Measurements from ENCODE around the gene CBFA2T2.

The CBFA2T2 gene

DNA sequence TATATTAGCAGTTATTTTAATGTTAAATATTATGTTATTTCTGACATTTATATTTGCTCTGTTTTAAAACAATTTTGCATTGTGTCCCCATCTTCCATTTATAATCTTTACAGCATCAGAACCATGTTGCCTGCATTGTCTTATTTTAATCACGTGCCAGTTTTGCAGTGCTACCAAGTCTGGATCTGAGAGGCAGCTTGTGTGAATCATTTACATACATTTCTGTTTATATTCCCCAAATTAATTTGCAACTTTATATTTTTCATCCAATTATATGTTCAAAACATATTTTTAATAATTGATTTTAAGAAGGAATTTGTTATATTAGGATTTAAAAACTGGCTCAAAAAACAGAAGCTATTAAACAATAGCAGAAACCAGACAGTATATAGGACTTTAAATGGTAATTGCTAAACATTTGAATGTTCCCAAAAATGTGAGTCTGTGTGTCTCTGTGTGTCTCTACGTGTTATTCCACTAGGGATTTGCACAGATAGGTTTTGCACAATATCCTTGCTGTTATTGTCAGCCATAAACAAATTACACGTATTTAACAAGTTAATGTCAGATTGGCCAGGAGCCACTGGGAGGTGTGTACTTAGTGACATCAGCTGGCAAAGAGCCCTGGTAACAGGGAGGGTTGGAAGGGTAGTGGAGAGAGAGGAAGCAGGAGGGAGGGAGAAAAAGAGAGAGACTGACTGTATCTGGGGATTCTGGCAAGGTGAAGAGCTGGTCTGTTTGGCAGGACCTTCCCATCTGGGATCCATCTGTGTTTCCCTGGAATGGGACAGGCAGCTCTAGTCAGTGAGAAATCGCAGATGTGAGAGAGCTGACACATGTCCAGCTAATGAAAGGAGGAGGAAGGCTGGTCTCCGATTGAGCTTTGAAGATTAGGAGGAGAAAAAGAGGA, 72.1 kb downstream of the CBFA2T2 start:
- TF ChIP-seq ZNF274 (IDR thresholded peaks at IDR 0.05; ENCODE audit: low read depth, low read length) (no peak), YY1 (IDR thresholded peaks at IDR 0.05; ENCODE audit: insufficient read depth, insufficient read length) (no peak), SUZ12 (IDR thresholded peaks at IDR 0.05; ENCODE audit: extremely low read depth, insufficient read depth, insufficient read length) (no peak)
- Histone ChIP-seq H3K4me3 (ENCODE audit: insufficient read length, low read depth) (no peak overlapping the region), H3K4me1 (ENCODE audit: insufficient read depth, insufficient read length) (no peaks in the 10 kb centered on the region), H3K9ac (ENCODE audit: insufficient read length, low read depth) (no peak overlapping the region), H3K27me3 (ENCODE audit: insufficient read depth, insufficient read length) (no peaks in the 10 kb centered on the region), H3K9me3 (ENCODE audit: insufficient read depth, low read length) (no peaks in the 10 kb centered on the region), H3K36me3 (ENCODE audit: insufficient read depth, insufficient read length, low read length) (no peaks in the 10 kb centered on the region)
- no peak for DNase-seq (ENCODE audit: low read depth, low spot score)

DNA sequence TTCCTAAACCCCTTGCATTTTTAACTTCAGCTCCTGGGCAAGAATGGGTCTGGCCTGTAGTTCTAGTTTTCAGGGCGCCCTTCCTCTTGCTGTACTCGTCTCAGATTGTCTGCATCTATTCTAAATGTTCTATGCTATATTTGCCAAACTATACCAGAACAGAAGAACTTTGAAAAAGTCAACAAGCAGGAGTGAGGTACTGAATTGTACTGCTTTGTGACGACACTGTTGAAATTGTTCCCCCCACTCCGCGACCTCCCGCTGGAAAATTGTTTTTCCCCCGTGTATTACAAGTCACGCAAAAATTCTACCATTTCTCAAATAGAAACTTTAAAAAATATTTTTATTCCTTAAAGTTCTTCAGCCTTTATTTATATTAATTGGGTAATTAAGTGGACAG, 73.9 kb downstream of the CBFA2T2 start:
- no peak overlapping the region for H3K4me3 ChIP-seq (ENCODE audit: insufficient read length, low read depth)
- no peaks in the 10 kb centered on the region for H3K36me3 ChIP-seq (ENCODE audit: insufficient read depth, insufficient read length, low read length)
- no peaks in the 10 kb centered on the region for H3K9me3 ChIP-seq (ENCODE audit: insufficient read depth, low read length)
- no peaks in the 10 kb centered on the region for H3K27me3 ChIP-seq (ENCODE audit: insufficient read depth, insufficient read length)
- no peak for DNase-seq (ENCODE audit: low read depth, low spot score)
- H3K4me1 ChIP-seq (ENCODE audit: insufficient read depth, insufficient read length): peaks cover 4% of the 10 kb centered on the region
- no peak for TF ChIP-seq YY1 (IDR thresholded peaks at IDR 0.05; ENCODE audit: insufficient read depth, insufficient read length)
- H3K9ac ChIP-seq (ENCODE audit: insufficient read length, low read depth): no peak overlapping the region

- peaks cover 5% of the 10 kb centered on the region for H3K4me1 ChIP-seq (ENCODE audit: insufficient read depth, insufficient read length)
- no peak for TF ChIP-seq YY1 (IDR thresholded peaks at IDR 0.05; ENCODE audit: insufficient read depth, insufficient read length)
- no peak for TF ChIP-seq ZNF274 (IDR thresholded peaks at IDR 0.05; ENCODE audit: low read depth, low read length)
- TF ChIP-seq SUZ12 (IDR thresholded peaks at IDR 0.05; ENCODE audit: extremely low read depth, insufficient read depth, insufficient read length): no peak
- no peaks in the 10 kb centered on the region for H3K9me3 ChIP-seq (ENCODE audit: insufficient read depth, low read length)
Observed at GRCh38 chr20:33566781-33567603, 77.1 kb downstream of the CBFA2T2 start.

GRCh38 chr20:33567949-33568348, 78.1 kb downstream of the CBFA2T2 start:
- H3K4me3 ChIP-seq (ENCODE audit: insufficient read length, low read depth): no peak overlapping the region
- H3K4me1 ChIP-seq (ENCODE audit: insufficient read depth, insufficient read length): peaks cover 5% of the 10 kb centered on the region
- H3K36me3 ChIP-seq (ENCODE audit: insufficient read depth, insufficient read length, low read length): no peaks in the 10 kb centered on the region
- peaks cover 9% of the 10 kb centered on the region for H3K9me3 ChIP-seq (ENCODE audit: insufficient read depth, low read length)
- H3K27me3 ChIP-seq (ENCODE audit: insufficient read depth, insufficient read length): no peaks in the 10 kb centered on the region
- H3K9ac ChIP-seq (ENCODE audit: insufficient read length, low read depth): no peak overlapping the region
- TF ChIP-seq YY1 (IDR thresholded peaks at IDR 0.05; ENCODE audit: insufficient read depth, insufficient read length) (no peak), SUZ12 (IDR thresholded peaks at IDR 0.05; ENCODE audit: extremely low read depth, insufficient read depth, insufficient read length) (no peak), ZNF274 (IDR thresholded peaks at IDR 0.05; ENCODE audit: low read depth, low read length) (no peak)
- no peak for DNase-seq (ENCODE audit: low read depth, low spot score)

More at GRCh38 chr20:33566781-33567603, 77.1 kb downstream of the CBFA2T2 start:
- Histone ChIP-seq H3K27me3 (ENCODE audit: insufficient read depth, insufficient read length) (no peaks in the 10 kb centered on the region), H3K4me3 (ENCODE audit: insufficient read length, low read depth) (no peak overlapping the region), H3K9ac (ENCODE audit: insufficient read length, low read depth) (no peak overlapping the region), H3K36me3 (ENCODE audit: insufficient read depth, insufficient read length, low read length) (no peaks in the 10 kb centered on the region)
- no peak for DNase-seq (ENCODE audit: low read depth, low spot score)

- no peak for TF ChIP-seq ZNF274 (IDR thresholded peaks at IDR 0.05; ENCODE audit: low read depth, low read length)
- TF ChIP-seq YY1 (IDR thresholded peaks at IDR 0.05; ENCODE audit: insufficient read depth, insufficient read length): no peak
- no peak for TF ChIP-seq SUZ12 (IDR thresholded peaks at IDR 0.05; ENCODE audit: extremely low read depth, insufficient read depth, insufficient read length)
- no peaks in the 10 kb centered on the region for H3K27me3 ChIP-seq (ENCODE audit: insufficient read depth, insufficient read length)
- no peak overlapping the region for H3K4me3 ChIP-seq (ENCODE audit: insufficient read length, low read depth)
- H3K9me3 ChIP-seq (ENCODE audit: insufficient read depth, low read length): peaks cover 9% of the 10 kb centered on the region
- no peak overlapping the region for H3K9ac ChIP-seq (ENCODE audit: insufficient read length, low read depth)
- H3K36me3 ChIP-seq (ENCODE audit: insufficient read depth, insufficient read length, low read length): no peaks in the 10 kb centered on the region
- peak; percentile 38 for DNase-seq (ENCODE audit: low read depth, low spot score)
- peaks cover 5% of the 10 kb centered on the region for H3K4me1 ChIP-seq (ENCODE audit: insufficient read depth, insufficient read length)
Observed at GRCh38 chr20:33568378-33568777, 78.5 kb downstream of the CBFA2T2 start.

DNA sequence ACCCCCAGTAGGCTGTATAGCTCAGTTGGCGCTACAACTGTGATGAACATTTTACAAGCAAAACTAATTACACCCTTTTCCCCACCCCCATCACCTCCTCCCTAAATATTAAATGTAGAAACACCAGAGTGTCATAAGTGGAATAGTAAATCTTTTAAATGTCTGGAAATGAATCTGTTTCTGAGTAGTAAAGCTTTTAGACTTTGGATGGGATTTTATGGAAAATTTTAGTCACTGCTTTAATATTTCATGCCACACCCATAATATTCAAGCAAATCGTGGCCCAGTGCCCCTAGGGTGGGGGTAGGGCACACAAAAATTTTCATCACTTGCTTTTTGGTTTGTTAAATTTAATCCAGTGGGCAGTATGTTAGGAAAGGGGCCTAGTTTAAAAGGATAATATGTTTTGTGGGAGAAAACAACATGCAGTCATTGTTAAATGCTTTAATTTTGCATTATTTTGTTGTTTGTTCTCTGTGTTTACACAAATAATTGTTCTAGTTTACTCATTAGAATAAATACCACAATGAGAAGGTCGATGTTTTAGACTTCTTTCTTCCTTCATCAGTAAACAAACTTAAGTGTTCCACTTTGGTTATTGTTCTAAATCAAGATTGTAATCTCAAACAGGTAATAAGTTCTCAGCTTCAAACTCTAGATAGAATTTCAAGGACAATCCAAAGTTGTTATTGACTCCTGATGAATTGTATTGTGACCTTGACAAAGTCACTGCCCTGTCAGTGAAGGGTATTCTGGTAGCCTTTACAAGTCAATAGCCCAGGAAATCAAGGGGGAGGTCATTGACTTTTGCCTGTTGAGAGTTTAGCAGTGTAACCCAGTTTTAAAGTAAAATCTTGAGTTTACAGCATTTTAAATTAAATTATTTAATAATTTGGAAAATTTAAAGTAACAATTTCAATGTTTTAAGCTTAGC, 79.2 kb downstream of the CBFA2T2 start:
- no peak overlapping the region for H3K4me3 ChIP-seq (ENCODE audit: insufficient read length, low read depth)
- H3K9ac ChIP-seq (ENCODE audit: insufficient read length, low read depth): no peak overlapping the region
- no peaks in the 10 kb centered on the region for H3K36me3 ChIP-seq (ENCODE audit: insufficient read depth, insufficient read length, low read length)
- TF ChIP-seq ZNF274 (IDR thresholded peaks at IDR 0.05; ENCODE audit: low read depth, low read length) (no peak), SUZ12 (IDR thresholded peaks at IDR 0.05; ENCODE audit: extremely low read depth, insufficient read depth, insufficient read length) (no peak), YY1 (IDR thresholded peaks at IDR 0.05; ENCODE audit: insufficient read depth, insufficient read length) (no peak)
- no peaks in the 10 kb centered on the region for H3K27me3 ChIP-seq (ENCODE audit: insufficient read depth, insufficient read length)
- DNase-seq (ENCODE audit: low read depth, low spot score): no peak
- H3K9me3 ChIP-seq (ENCODE audit: insufficient read depth, low read length): peaks cover 9% of the 10 kb centered on the region
- H3K4me1 ChIP-seq (ENCODE audit: insufficient read depth, insufficient read length): peaks cover 5% of the 10 kb centered on the region

Data from NT2/D1 (cell line).